ENCODE results near the gene ZNF547.

DNA sequence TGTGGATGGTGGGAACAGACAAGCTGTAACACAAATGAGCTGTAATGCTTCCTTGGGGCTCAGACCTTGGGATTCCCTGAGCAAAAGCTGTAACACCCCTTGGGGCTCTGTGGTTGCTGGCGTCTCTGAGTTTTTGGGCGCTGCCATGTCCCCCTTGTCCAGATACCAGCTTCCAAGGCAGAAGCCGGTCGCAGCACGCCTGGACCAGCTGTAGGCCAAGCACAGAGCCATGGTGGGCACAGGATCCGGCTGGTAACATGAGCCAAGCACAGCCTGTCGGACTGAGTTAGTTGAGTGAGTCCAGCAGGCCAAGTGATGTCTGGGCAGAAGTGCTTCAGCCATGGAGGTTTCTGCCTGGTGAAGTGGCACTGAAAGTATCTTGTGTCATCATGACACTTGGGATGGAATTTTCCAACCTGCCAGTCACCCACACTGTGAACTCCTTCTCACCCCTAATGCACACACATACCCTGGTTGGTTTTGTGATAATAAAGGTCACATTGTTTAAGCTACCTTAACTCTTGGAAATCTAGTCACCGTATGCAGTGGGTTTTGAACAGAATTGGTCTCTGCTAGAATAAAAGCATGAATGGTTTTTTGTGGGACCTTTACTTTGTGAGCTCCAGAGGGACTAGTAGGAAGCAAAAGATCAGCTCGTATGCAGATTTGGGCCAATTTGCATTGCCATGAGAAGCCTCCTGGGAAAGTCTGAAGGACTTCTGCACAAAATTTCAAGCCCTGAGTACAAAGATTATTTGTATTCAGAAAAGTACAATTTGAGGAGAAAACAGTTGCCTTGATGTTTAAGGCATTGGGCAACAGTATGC is 40.6 kb downstream of the ZNF547 start:
- no peak for TF ChIP-seq EZH2phosphoT487 (IDR thresholded peaks at IDR 0.05; ENCODE audit: borderline replicate concordance)
- TF ChIP-seq, protein P1, sequence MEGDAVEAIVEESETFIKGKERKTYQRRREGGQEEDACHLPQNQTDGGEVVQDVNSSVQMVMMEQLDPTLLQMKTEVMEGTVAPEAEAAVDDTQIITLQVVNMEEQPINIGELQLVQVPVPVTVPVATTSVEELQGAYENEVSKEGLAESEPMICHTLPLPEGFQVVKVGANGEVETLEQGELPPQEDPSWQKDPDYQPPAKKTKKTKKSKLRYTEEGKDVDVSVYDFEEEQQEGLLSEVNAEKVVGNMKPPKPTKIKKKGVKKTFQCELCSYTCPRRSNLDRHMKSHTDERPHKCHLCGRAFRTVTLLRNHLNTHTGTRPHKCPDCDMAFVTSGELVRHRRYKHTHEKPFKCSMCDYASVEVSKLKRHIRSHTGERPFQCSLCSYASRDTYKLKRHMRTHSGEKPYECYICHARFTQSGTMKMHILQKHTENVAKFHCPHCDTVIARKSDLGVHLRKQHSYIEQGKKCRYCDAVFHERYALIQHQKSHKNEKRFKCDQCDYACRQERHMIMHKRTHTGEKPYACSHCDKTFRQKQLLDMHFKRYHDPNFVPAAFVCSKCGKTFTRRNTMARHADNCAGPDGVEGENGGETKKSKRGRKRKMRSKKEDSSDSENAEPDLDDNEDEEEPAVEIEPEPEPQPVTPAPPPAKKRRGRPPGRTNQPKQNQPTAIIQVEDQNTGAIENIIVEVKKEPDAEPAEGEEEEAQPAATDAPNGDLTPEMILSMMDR (IDR thresholded peaks at IDR 0.05 in 2 of 3, conservative IDR thresholded peaks at IDR 0.05 in 1 of 3; ENCODE audit: borderline replicate concordance in 1 of 3, insufficient read depth in 1 of 3, low read depth in 2 of 3, low read length in 2 of 3), result no peak
- no peak for TF ChIP-seq EZH2 (IDR thresholded peaks at IDR 0.05)
- TF ChIP-seq, protein P2, sequence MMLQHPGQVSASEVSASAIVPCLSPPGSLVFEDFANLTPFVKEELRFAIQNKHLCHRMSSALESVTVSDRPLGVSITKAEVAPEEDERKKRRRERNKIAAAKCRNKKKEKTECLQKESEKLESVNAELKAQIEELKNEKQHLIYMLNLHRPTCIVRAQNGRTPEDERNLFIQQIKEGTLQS (IDR thresholded peaks at IDR 0.05), result no peak
- no peak for TF ChIP-seq POLR2A (IDR thresholded peaks at IDR 0.05; ENCODE audit: borderline replicate concordance, extremely low read depth, insufficient read depth, insufficient read length)
- TF ChIP-seq ZFX (IDR thresholded peaks at IDR 0.05), result no peak

Data from HCT116 (cell line).